IPS-15b (cell line): ENCODE data around the gene DPM3.

Experiments
- H3K27me3 ChIP-seq: one replicate; pipeline ENCODE4 v1.6.1; 2013; ENCODE audit warnings: low read length; ENCODE audit not compliant: control insufficient read depth, insufficient read depth
- H3K36me3 ChIP-seq: one replicate; pipeline ENCODE4 v1.6.1; 2013; ENCODE audit warnings: low read length; ENCODE audit not compliant: control insufficient read depth, insufficient read depth
- H3K4me1 ChIP-seq: one replicate; pipeline ENCODE4 v1.6.1; 2013; ENCODE audit warnings: mild to moderate bottlenecking, low read length; ENCODE audit not compliant: control insufficient read depth, insufficient read depth
- H3K4me3 ChIP-seq: one replicate; pipeline ENCODE4 v1.5.1; 2013; ENCODE audit warnings: low read depth, low read length
- H3K9ac ChIP-seq: one replicate; pipeline ENCODE4 v1.6.1; 2013; ENCODE audit warnings: low read depth, mild to moderate bottlenecking, low read length
- H3K9me3 ChIP-seq: one replicate; pipeline ENCODE4 v1.6.1; 2013; ENCODE audit warnings: mild to moderate bottlenecking, low read length; ENCODE audit not compliant: control insufficient read depth, insufficient read depth

The DPM3 gene

GRCh38 chr1:155116113-155116764 lies 24.1 kb downstream of the DPM3 start:
- Histone ChIP-seq H3K27me3 (peaks cover 19% of the 10 kb centered on the region), H3K4me3 (no peak overlapping the region), H3K36me3 (no peaks in the 10 kb centered on the region), H3K4me1 (no peaks in the 10 kb centered on the region), H3K9me3 (no peaks in the 10 kb centered on the region), H3K9ac (no peak overlapping the region)

DNA sequence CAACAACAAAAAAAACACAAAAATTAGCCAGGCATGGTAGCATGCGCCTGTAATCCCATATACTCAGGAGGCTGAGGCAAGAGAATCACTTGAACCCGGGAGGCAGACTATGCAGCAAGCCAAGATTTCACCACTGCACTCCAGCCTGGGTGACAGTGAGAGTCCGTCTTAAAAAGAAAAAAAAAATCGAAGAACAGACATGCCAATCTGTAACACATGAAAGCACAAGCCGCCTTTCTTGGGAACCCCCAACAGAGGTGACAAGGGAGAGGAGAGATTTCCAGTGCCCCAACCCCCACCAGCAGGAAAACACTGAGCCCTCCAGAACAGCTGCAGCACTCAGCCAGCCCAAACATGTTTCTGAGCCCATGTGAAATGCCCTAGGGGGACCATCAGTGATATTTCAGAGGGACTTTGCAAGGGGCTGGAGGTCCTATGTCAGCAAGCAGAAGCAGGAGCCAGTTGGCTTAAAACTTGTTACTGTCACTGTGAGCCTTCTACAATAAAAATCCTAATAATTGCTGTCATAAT lies 26.8 kb downstream of the DPM3 start:
- no peak overlapping the region for H3K4me3 ChIP-seq
- H3K9me3 ChIP-seq = no peaks in the 10 kb centered on the region
- no peak overlapping the region for H3K9ac ChIP-seq
- H3K27me3 ChIP-seq = peaks cover under 1% of the 10 kb centered on the region
- no peaks in the 10 kb centered on the region for H3K36me3 ChIP-seq
- H3K4me1 ChIP-seq = no peaks in the 10 kb centered on the region

DNA sequence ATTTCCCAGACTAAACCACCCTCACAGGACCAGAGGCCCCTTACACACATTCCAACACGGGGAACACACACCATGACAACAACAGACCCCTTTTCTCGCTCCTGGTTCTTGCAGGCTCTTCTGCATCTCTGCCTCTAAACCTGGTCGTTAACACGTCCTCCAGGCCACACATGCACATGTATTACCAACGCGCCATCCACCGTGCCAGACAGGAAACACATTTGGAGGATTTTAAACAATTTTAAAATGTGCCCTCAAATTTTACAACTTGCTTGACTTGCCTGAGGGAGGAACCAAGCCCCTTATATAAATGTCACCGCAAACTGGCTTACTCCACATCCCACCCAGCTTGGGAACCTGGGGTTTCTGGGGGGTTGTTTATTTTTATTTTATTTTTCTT lies 29.5 kb downstream of the DPM3 start:
- Histone ChIP-seq H3K9me3 (no peaks in the 10 kb centered on the region), H3K27me3 (no peaks in the 10 kb centered on the region), H3K4me1 (no peaks in the 10 kb centered on the region), H3K36me3 (no peaks in the 10 kb centered on the region), H3K9ac (no peak overlapping the region), H3K4me3 (no peak overlapping the region)

GRCh38 chr1:155110381-155110780 lies 29.9 kb downstream of the DPM3 start:
- Histone ChIP-seq H3K36me3 (no peaks in the 10 kb centered on the region), H3K9ac (no peak overlapping the region), H3K9me3 (no peaks in the 10 kb centered on the region), H3K4me1 (no peaks in the 10 kb centered on the region), H3K4me3 (no peak overlapping the region), H3K27me3 (no peaks in the 10 kb centered on the region)

GRCh38 chr1:155108296-155108695 lies 32.0 kb downstream of the DPM3 start:
- H3K27me3 ChIP-seq = no peaks in the 10 kb centered on the region
- H3K4me3 ChIP-seq = no peak overlapping the region
- no peaks in the 10 kb centered on the region for H3K36me3 ChIP-seq
- no peaks in the 10 kb centered on the region for H3K9me3 ChIP-seq
- H3K9ac ChIP-seq = no peak overlapping the region
- no peaks in the 10 kb centered on the region for H3K4me1 ChIP-seq

DNA sequence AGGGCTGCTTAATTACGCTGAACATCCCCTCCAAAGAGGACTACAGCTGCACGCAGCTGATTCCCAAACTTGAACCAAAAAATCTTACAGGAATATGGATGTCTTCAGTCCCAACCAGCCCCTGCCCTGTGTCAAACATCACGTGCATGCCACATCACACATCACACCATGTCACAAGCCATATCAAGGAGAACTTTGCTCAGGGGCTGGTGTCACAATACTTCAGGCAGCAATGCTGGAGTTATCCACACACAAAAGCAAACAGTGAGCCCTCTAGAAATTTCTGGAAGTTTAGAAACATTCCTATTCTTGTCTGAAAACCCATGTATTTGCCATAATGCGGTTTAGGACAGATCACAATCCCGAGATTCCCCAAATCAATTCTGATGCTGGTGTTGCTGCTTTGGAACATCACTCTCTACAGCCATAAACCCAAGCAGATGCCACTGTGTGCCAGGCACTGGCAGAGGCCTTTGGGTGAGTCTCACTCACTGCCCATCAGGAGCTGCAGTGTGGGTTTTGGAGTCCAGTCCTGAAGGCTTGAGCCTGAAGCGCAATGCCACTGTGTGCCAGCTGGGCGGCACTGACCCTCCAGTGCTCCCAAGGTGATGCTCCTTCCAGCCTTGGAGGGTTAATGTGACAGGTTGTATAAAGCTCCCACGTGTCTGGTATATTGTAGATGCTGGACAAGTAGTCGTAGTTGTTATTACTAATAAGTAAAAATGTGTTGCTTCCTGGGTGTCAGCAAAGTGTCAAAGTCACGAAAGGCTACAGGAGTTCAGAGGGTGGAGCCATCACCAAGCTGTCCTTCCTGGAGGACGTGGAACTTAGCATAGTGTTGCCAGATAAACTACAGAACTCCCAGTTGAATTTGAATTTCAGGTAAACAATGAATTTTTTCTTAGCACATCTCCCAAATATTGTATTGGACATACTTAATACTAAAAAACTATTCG lies 32.7 kb downstream of the DPM3 start:
- no peak overlapping the region for H3K4me3 ChIP-seq
- H3K9ac ChIP-seq = no peak overlapping the region
- H3K9me3 ChIP-seq = no peaks in the 10 kb centered on the region
- H3K27me3 ChIP-seq = no peaks in the 10 kb centered on the region
- no peaks in the 10 kb centered on the region for H3K36me3 ChIP-seq
- no peaks in the 10 kb centered on the region for H3K4me1 ChIP-seq

DNA sequence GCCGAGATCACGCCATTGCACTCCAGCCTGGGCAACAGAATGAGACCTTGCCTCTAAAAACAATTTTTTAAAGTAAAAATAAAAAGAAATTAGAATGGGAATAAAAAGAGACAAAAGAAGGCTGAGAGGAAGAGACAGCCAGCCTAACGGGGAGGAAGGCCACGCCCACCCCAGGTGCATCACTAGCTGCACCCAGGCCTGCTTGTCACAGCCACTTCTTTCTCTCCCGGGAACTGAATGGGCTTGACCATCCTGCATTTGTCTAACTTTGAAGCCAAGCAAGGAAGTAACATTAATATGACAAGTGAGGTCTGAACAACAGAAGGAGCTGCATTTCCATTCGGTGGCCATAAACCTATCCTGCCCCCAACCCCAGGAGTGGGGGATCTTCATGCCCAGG lies 33.5 kb downstream of the DPM3 start:
- no peaks in the 10 kb centered on the region for H3K27me3 ChIP-seq
- no peaks in the 10 kb centered on the region for H3K9me3 ChIP-seq
- no peak overlapping the region for H3K4me3 ChIP-seq
- H3K4me1 ChIP-seq = no peaks in the 10 kb centered on the region
- H3K36me3 ChIP-seq = no peaks in the 10 kb centered on the region
- no peak overlapping the region for H3K9ac ChIP-seq

DNA sequence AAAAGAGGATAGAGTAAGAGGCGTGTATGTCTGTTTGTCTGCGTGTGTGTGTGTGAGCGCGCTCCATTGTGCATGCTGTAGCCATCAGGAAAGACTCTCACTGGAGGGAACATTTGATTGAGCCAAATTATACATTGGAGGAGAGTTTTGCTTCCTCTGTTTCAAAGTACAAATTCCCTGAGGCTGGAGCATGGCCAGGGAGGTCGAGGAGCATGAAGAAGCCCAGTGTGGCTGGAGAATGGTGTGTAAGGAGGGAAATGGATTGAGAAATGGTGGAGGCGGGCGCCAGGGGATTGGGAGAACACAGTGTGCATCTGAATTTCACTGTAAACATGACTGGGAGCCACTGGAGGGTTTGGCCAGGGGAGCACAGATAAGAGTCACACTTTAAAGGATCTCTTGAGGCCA lies 34.7 kb downstream of the DPM3 start:
- H3K9ac ChIP-seq = no peak overlapping the region
- H3K4me1 ChIP-seq = no peaks in the 10 kb centered on the region
- no peaks in the 10 kb centered on the region for H3K27me3 ChIP-seq
- H3K4me3 ChIP-seq = no peak overlapping the region
- H3K9me3 ChIP-seq = no peaks in the 10 kb centered on the region
- no peaks in the 10 kb centered on the region for H3K36me3 ChIP-seq

DNA sequence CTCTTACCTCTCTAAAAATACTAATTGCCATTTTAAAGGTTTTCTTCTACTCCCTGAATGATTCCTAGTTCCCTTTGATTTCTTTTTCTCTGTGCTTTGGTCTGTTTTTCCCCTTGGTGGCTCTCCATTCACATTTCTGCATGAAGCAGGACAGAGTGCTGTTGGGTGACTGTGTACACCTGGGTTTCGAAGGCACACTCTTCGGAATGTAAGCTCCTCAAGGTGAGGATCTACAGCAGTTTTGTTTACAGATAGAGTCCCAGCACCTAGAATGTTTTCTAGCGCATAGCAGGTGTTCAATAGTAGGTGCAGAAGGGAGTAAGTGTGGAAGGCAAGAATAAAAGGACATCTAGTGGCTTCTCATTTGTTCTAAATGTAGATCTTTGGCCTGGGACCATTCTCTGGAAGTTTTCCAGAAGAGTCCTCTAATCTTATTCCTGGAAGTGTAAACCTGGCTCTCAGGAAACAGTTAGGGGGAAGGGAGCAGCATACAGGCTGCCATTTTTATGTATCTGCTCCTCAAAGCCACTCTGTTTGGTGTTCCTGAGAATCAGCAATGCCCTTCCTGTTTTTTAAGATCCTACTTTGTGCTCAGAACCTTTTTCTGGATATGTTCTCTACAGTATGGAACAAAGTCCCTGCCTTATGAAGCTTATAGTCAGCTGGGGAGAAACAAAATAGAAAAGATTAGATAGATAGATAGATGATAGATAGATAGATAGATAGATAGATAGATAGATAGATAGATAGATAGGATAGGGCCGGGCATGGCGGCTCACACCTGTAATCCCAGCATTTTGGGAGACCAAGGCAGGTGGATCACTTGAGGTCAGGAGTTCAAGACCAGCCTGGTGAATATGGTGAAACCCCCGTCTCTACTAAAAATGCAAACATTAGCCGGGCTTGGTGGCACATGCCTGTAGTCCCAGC lies 35.5 kb downstream of the DPM3 start:
- Histone ChIP-seq H3K4me3 (no peak overlapping the region), H3K36me3 (no peaks in the 10 kb centered on the region), H3K9me3 (no peaks in the 10 kb centered on the region), H3K4me1 (no peaks in the 10 kb centered on the region), H3K27me3 (no peaks in the 10 kb centered on the region), H3K9ac (no peak overlapping the region)

GRCh38 chr1:155103325-155103724 lies 37.0 kb downstream of the DPM3 start:
- Histone ChIP-seq H3K4me3 (no peak overlapping the region), H3K4me1 (no peaks in the 10 kb centered on the region), H3K9ac (no peak overlapping the region), H3K9me3 (no peaks in the 10 kb centered on the region), H3K27me3 (no peaks in the 10 kb centered on the region), H3K36me3 (no peaks in the 10 kb centered on the region)

- no peaks in the 10 kb centered on the region for H3K27me3 ChIP-seq
- H3K4me3 ChIP-seq = no peak overlapping the region
- H3K9ac ChIP-seq = no peak overlapping the region
- no peaks in the 10 kb centered on the region for H3K36me3 ChIP-seq
- H3K9me3 ChIP-seq = no peaks in the 10 kb centered on the region
- H3K4me1 ChIP-seq = peaks cover 3% of the 10 kb centered on the region
These were observed 41.0 kb downstream of the DPM3 start for GRCh38 chr1:155099331-155099730.
